Nephron progenitor cell (in vitro differentiated cells): ENCODE results near the gene UGP2.

Source experiments
- DNase-seq: peaks from one replicate; pipeline ENCODE4 v3.0.0; 2021
- H3K27ac Mint-ChIP-seq: 2 replicates; pipeline ENCODE4 v1.8.0; 2021; ENCODE audit warnings: mild to moderate bottlenecking, moderate library complexity, mixed read lengths
- H3K27me3 Mint-ChIP-seq: 2 replicates; pipeline ENCODE4 v1.8.0; 2021; ENCODE audit warnings: mild to moderate bottlenecking, low read depth, mixed read lengths; ENCODE audit not compliant: poor library complexity
- H3K36me3 Mint-ChIP-seq: 2 replicates; pipeline ENCODE4 v1.8.0; 2021; ENCODE audit warnings: low read depth, mixed read lengths
- H3K4me1 Mint-ChIP-seq: 2 replicates; pipeline ENCODE4 v1.8.0; 2021; ENCODE audit warnings: mixed read lengths
- H3K4me3 Mint-ChIP-seq: 2 replicates; pipeline ENCODE4 v1.8.0; 2021; ENCODE audit warnings: mild to moderate bottlenecking, moderate library complexity, mixed read lengths
- H3K9me3 Mint-ChIP-seq: 2 replicates; pipeline ENCODE4 v1.8.0; 2021; ENCODE audit warnings: mild to moderate bottlenecking, moderate library complexity, mixed read lengths
- TF ChIP-seq, protein P1 (sequence below): fragments of 200-600 bp; sonication (generic); IDR thresholded peaks from 2 replicates; pipeline ENCODE4 v1.5.0; 2021; ENCODE audit warnings: antibody characterized with exemption

The UGP2 gene

DNA sequence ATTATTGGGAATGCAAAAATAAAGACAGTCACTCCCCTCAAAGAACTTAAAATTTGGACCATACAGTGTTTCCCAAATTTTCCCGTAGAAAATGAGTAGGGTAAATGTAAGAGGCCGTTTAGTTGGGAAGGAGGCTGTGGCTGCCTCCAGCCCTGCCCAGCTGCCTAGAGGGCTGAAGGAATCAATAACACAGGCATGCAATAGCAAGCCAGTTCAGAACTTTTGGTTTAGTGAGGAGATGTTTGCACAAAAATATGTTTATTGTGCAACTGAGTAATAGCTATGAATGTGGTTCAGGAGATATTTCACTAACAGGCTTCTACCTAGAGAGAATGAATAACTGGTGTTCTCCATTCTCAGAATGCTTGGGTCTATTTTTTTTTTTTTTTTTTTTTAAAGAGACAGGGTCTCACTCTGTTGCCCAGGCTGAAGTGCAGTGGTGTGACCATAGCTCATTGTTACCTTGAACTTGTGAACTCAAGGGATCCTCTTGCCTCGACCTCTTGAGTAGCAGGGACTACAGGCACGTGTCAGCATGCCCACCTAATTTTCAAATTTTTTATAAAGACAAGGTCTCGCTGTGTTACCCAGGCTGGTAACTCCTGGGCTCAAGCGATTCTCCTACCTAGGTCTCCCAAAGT is 23.6 kb downstream of the UGP2 start:
- no peaks in the 10 kb centered on the region for H3K9me3 Mint-ChIP-seq
- TF ChIP-seq, protein P1, sequence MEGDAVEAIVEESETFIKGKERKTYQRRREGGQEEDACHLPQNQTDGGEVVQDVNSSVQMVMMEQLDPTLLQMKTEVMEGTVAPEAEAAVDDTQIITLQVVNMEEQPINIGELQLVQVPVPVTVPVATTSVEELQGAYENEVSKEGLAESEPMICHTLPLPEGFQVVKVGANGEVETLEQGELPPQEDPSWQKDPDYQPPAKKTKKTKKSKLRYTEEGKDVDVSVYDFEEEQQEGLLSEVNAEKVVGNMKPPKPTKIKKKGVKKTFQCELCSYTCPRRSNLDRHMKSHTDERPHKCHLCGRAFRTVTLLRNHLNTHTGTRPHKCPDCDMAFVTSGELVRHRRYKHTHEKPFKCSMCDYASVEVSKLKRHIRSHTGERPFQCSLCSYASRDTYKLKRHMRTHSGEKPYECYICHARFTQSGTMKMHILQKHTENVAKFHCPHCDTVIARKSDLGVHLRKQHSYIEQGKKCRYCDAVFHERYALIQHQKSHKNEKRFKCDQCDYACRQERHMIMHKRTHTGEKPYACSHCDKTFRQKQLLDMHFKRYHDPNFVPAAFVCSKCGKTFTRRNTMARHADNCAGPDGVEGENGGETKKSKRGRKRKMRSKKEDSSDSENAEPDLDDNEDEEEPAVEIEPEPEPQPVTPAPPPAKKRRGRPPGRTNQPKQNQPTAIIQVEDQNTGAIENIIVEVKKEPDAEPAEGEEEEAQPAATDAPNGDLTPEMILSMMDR, result no peak

DNA sequence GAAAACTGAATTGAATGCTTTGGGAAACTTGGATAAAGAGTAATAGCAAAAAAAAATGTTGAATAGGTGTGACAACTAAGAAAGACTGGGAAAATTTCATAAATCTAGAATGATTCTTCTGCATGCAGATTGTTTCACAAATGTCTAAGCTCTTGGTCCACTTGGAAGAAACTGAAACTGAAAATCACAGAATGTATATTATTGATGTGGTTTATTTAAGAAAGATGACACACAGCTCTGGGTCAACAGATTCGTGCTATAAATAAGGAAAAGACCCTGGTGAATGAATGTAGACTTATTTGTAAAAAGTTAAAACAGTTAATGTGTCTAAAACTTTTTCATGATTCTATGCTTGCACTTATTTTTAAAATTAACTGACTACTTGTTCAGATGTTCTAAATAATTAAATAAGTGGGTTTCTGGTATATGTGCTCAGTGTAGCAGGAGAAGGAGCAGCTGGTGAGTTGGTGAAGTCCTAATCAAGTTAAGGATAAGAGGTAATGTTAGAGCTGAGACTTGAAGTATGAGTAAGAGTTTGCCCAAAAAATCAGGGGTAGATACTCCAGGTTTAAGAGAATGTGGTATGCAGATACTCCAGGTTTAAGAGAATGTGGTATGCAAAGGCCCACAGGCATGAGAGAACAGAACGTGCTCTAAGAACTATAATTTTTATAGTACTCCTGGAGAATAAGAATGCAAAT is 24.5 kb downstream of the UGP2 start:
- Mint-ChIP-seq H3K27ac (no peak overlapping the region), H3K36me3 (peaks cover 31% of the 10 kb centered on the region), H3K27me3 (no peaks in the 10 kb centered on the region), H3K4me1 (no peaks in the 10 kb centered on the region), H3K4me3 (no peak overlapping the region), H3K9me3 (no peaks in the 10 kb centered on the region)
- DNase-seq, result no peak
- TF ChIP-seq, protein P1, result no peak

More for the DNA sequence above, 23.6 kb downstream of the UGP2 start:
- Mint-ChIP-seq H3K36me3 (peaks cover 31% of the 10 kb centered on the region), H3K4me1 (no peaks in the 10 kb centered on the region), H3K27ac (no peak overlapping the region), H3K4me3 (no peak overlapping the region), H3K27me3 (no peaks in the 10 kb centered on the region)
- DNase-seq, result no peak

DNA sequence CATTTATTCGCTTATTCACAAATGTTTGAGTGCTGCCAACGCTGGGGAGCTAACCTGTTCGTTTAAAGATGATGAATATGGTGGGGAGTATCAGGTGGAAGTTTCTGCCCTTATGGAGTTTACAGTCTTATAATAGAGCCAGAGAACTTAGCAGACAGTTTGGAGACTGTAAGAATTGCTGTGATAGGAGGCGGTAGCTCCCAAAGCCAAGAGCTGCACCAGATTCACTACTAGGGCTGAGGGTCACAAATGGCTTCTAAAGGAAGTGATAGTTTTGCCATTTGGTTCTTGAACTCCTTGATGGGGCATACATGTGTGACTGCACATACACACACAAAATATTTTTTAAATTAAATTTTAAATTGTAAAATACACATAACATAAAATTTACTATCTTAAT is 29.0 kb downstream of the UGP2 start:
- TF ChIP-seq, protein P1, result no peak
- DNase-seq, result no peak
- no peak overlapping the region for H3K4me3 Mint-ChIP-seq
- H3K27me3 Mint-ChIP-seq, result no peaks in the 10 kb centered on the region
- H3K36me3 Mint-ChIP-seq, result peaks cover 61% of the 10 kb centered on the region
- H3K9me3 Mint-ChIP-seq, result peaks cover 21% of the 10 kb centered on the region
- H3K4me1 Mint-ChIP-seq, result peaks cover 8% of the 10 kb centered on the region
- no peak overlapping the region for H3K27ac Mint-ChIP-seq

DNA sequence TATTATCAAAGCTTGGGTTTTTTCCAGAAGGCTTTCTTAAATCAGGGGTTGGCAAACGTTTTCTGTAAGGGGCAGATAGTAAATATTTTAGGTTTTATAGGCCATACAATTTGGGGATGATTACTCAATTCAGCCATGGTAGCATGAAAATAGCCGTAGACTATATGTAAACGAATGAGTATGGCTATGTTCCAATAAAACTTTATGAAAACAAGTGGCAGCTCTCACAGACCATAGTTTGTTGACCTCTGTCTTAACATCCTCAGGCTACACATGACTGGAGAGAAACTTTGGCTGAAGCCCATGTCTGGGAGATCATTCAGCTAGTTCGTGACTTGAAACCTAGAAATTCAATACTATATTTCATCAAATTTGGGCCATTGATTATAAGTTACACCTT is 30.2 kb downstream of the UGP2 start:
- Mint-ChIP-seq H3K27me3 (no peaks in the 10 kb centered on the region), H3K4me3 (no peak overlapping the region), H3K9me3 (peaks cover 21% of the 10 kb centered on the region), H3K27ac (peak overlapping the region; percentile 21), H3K4me1 (peaks cover 12% of the 10 kb centered on the region), H3K36me3 (peaks cover 71% of the 10 kb centered on the region)
- no peak for DNase-seq
- TF ChIP-seq, protein P1, result no peak

DNA sequence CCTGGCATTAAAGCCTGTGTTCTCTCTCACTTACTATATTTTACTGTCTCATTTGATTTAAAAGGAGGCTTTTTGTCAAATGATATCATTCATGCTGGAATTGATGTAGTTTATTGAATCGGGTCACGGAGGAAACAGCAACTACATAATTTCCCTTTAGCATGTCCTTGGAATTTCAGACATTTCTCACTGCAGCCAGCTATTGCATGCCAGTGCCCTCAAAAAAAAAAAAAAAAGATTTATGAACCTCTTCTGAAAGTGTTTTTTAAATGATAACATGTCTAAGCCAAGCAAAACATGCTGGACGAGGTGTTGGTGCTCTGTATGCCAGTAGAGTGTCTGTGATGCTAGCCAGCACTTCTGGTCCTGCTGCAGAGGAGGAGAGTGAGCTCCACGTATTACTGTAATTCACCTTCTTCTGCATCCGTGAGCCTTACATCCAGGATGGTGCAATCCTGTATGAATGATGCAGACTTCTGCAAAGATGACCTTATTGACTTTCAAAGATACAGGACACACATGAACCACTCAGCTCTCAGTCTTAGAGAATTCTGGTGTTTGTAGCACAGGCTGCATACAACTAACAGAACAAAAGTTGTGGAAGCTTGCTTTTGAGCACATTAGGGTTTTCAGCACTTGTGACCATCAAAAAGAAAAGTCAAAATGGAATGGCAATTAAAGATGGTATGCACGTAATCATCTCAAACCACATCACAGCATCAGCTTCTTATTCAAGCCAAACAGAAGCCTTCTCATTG is 31.1 kb downstream of the UGP2 start:
- peaks cover 21% of the 10 kb centered on the region for H3K9me3 Mint-ChIP-seq
- H3K4me3 Mint-ChIP-seq, result no peak overlapping the region
- H3K4me1 Mint-ChIP-seq, result peaks cover 12% of the 10 kb centered on the region
- no peak for DNase-seq
- no peak overlapping the region for H3K27ac Mint-ChIP-seq
- H3K36me3 Mint-ChIP-seq, result peaks cover 79% of the 10 kb centered on the region
- no peaks in the 10 kb centered on the region for H3K27me3 Mint-ChIP-seq
- TF ChIP-seq, protein P1, result no peak
